Ascending aorta (tissue), 2 donors: Measurements from ENCODE around the gene RETREG3. TPM values are rescaled to one million over a fixed set of nuclear protein-coding genes. Genes with fewer than 3 reads are reported as not detected.
"Not testable (repeated sequence)": the region's sequence is repeated elsewhere in the genome, so short reads cannot be mapped to it uniquely, and the experiment has no call there.

Source experiments
- DNase-seq, 2 donors: peaks; one replicate each; pipeline ENCODE4 v3.0.0-alpha.2; 2019; ENCODE audit warnings: low spot score in 2 of 2
- H3K27ac ChIP-seq, 2 donors: fragments of 200-600 bp; sonication (generic); one replicate each; pipeline ENCODE4 v1.5.1; 2016 to 2017; ENCODE audit warnings: mild to moderate bottlenecking in 1 of 2
- H3K27me3 ChIP-seq: fragments of 200-600 bp; sonication (generic); one replicate; pipeline ENCODE4 v1.5.1; 2017
- H3K36me3 ChIP-seq, 2 donors: fragments of 200-600 bp; sonication (generic); one replicate each; pipeline ENCODE4 v1.5.1; 2016
- H3K4me1 ChIP-seq, 2 donors: fragments of 200-600 bp; sonication (generic); one replicate each; pipeline ENCODE4 v1.5.1; 2016 to 2017; ENCODE audit warnings: mild to moderate bottlenecking in 1 of 2
- H3K4me3 ChIP-seq, 2 donors: fragments of 200-600 bp; sonication (generic); one replicate each; pipeline ENCODE4 v1.5.1; 2016 to 2017; ENCODE audit warnings: mild to moderate bottlenecking in 1 of 2
- H3K9me3 ChIP-seq, 2 donors: fragments of 200-600 bp; sonication (generic); one replicate each; pipeline ENCODE4 v1.5.1; 2016
- CTCF ChIP-seq, 3 experiments: fragments of 200-600 bp in 2 of 3; fragments of 450-650 bp in 1 of 3; sonication (generic) in 2 of 3; IDR thresholded peaks; one replicate each; pipeline ENCODE4 v1.5.1; 2016 to 2019; ENCODE audit warnings: antibody characterized with exemption in 3 of 3, mild to moderate bottlenecking in 1 of 3, moderate library complexity in 1 of 3
- intact Hi-C: fragments of 100-400 bp; cut with DNase I; formaldehyde crosslinking; loops from one replicate; pipeline ENCODE4 v1.15.1; 2023
- total RNA-seq: library from RNA; depleted of rRNA; stranded (reverse); fragments of >200 nt; gene quantifications from one replicate; pipeline ENCODE4 v1.1.0, GENCODE V29; 2016

Gene RETREG3
- total RNA-seq, 1 donor from 2014 or later = 51.3 TPM

- H3K36me3 ChIP-seq = peaks cover 16 to 19% of the 10 kb centered on the region in 2 donors
- no peak for TF ChIP-seq CTCF (IDR thresholded peaks at IDR 0.05)
- H3K27me3 ChIP-seq = no peaks in the 10 kb centered on the region
- peak overlapping the region; percentile 84 to 87 for H3K27ac ChIP-seq
- H3K9me3 ChIP-seq = no peaks in the 10 kb centered on the region
- H3K4me3 ChIP-seq = peak overlapping the region; percentile 84
- DNase-seq = no peak
- intact Hi-C loops = loop anchor here (1.0 to 5.0 kb wide), 2 partner anchors 26 to 115 kb away; partner anchors contain the start of genes NAGLU and PLEKHH3
- H3K4me1 ChIP-seq = peaks cover 5 to 31% of the 10 kb centered on the region in 2 donors
These were observed 46.6 kb downstream of the RETREG3 start for GRCh38 chr17:42562388-42563142.

GRCh38 chr17:42561897-42562387 is 47.2 kb downstream of the RETREG3 start, which contains the start of gene COASY:
Gene COASY (plus strand): TSS chr17:42562148. CDS start chr17:42562623, 475 bp downstream.
- peak; percentile 78 to 97 for DNase-seq
- peak within 1 kb of the TSS; percentile 84 to 87 for H3K27ac ChIP-seq
- peak within 1 kb of the TSS; percentile 84 for H3K4me3 ChIP-seq
- no peaks in the 10 kb centered on the region for H3K9me3 ChIP-seq
- no peaks in the 10 kb centered on the region for H3K27me3 ChIP-seq
- H3K4me1 ChIP-seq = peaks cover 5 to 31% of the 10 kb centered on the region in 2 donors
- intact Hi-C loops = loop anchor here (1.0 to 5.0 kb wide), 2 partner anchors 26 to 115 kb away; partner anchors contain the start of genes NAGLU and PLEKHH3
- TF ChIP-seq CTCF (IDR thresholded peaks at IDR 0.05) = no peak
- H3K36me3 ChIP-seq = peaks cover 16 to 19% of the 10 kb centered on the region in 2 donors

GRCh38 chr17:42560246-42560645 is 48.9 kb downstream of the RETREG3 start:
- Histone ChIP-seq H3K27ac (peak overlapping the region; percentile 4 to 33), H3K9me3 (no peaks in the 10 kb centered on the region), H3K36me3 (peaks cover 8 to 10% of the 10 kb centered on the region in 2 donors), H3K4me3 (no peak overlapping the region), H3K4me1 (peaks cover 5 to 28% of the 10 kb centered on the region in 2 donors), H3K27me3 (no peaks in the 10 kb centered on the region)
- no peak for TF ChIP-seq CTCF (IDR thresholded peaks at IDR 0.05)
- no peak for DNase-seq
- intact Hi-C loops = loop anchor here (5.0 kb wide), 1 partner anchor 117 kb away; the partner anchor contains the start of gene PLEKHH3

- Histone ChIP-seq H3K36me3 (no peaks in the 10 kb centered on the region), H3K27ac (no peak overlapping the region), H3K4me3 (no peak overlapping the region), H3K27me3 (no peaks in the 10 kb centered on the region), H3K4me1 (peaks cover 5 to 28% of the 10 kb centered on the region in 2 donors), H3K9me3 (no peaks in the 10 kb centered on the region)
- intact Hi-C loops = no loop called here
- no peak for DNase-seq
- no peak for TF ChIP-seq CTCF (IDR thresholded peaks at IDR 0.05)
These were observed 50.1 kb downstream of the RETREG3 start for GRCh38 chr17:42559075-42559474.

GRCh38 chr17:42555961-42556617 is 53.1 kb downstream of the RETREG3 start:
- H3K27ac ChIP-seq, H3K27me3 ChIP-seq, H3K4me3 ChIP-seq, DNase-seq, H3K9me3 ChIP-seq, H3K36me3 ChIP-seq: not testable (repeated sequence)
- intact Hi-C loops = loop anchor here (2.0 kb wide), 2 partner anchors 19 to 21 kb away; partner anchors contain the start of genes NAGLU and PSMC3IP
- H3K4me1 ChIP-seq = peaks cover 0 to 19% of the 10 kb centered on the region in 2 donors
